Adrenal gland (tissue), 12 donors: ENCODE results near the gene DZIP1L. TPM values are rescaled to one million over a fixed set of nuclear protein-coding genes. Genes with fewer than 3 reads are reported as not detected.

Source experiments
- DNase-seq, 7 donors: peaks; one replicate each; pipeline ENCODE4 v3.0.0-alpha.2; 2019 to 2020
- H3K27ac ChIP-seq, 5 donors: fragments of 200-600 bp; sonication (generic) in 4 of 5; 1 replicate in 3 of 5; 2 replicates in 2 of 5; pipeline versions ENCODE4 v1.5.1 to v1.8.0; 2016 to 2020; ENCODE audit warnings: mild to moderate bottlenecking in 1 of 5
- H3K27me3 ChIP-seq: fragments of 200-600 bp; 2 replicates; pipeline ENCODE4 v1.8.0; 2021
- H3K36me3 ChIP-seq, 2 donors: fragments of 200-600 bp; replicated peaks in 1 of 2; 1 replicate in 1 of 2; 2 replicates in 1 of 2; pipeline versions ENCODE4 v1.5.1 to v1.8.0; 2018 to 2022
- H3K4me1 ChIP-seq, 2 donors: fragments of 200-600 bp; replicated peaks in 1 of 2; 1 replicate in 1 of 2; 2 replicates in 1 of 2; pipeline versions ENCODE4 v1.5.1 to v1.8.0; 2018 to 2021
- H3K4me3 ChIP-seq, 4 donors: fragments of 200-600 bp; sonication (generic) in 3 of 4; one replicate each; pipeline ENCODE4 v1.5.1; 2016 to 2018
- H3K9me3 ChIP-seq, 3 donors: fragments of 200-600 bp; sonication (generic) in 1 of 3; replicated peaks in 1 of 3; 1 replicate in 2 of 3; 2 replicates in 1 of 3; pipeline versions ENCODE4 v1.5.1 to v1.8.0; 2016 to 2021
- CTCF ChIP-seq, 6 experiments: fragments of 450-650 bp in 4 of 6; fragments of 200-600 bp in 2 of 6; sonication (generic) in 1 of 6; IDR thresholded peaks; 1 replicate in 5 of 6; 2 replicates in 1 of 6; pipeline versions ENCODE4 v1.5.1 to v1.8.0; 2016 to 2021; ENCODE audit warnings: antibody characterized with exemption in 6 of 6, mild to moderate bottlenecking in 2 of 6, moderate library complexity in 1 of 6
- POLR2A ChIP-seq, 2 donors: fragments of 450-650 bp; IDR thresholded peaks; one replicate each; pipeline ENCODE4 v1.6.1; 2017; ENCODE audit warnings: antibody characterized with exemption in 2 of 2, mild to moderate bottlenecking in 2 of 2, moderate library complexity in 1 of 2
- WGBS, 4 donors: extraction: QIAGEN DNeasy Blood & Tissue Kit in 2 of 4; methylation state at CpG; one replicate each; pipeline versions ENCODE4 v1.1.5 to v1.1.7; 2013 to 2017; 5-methylcytosine and 5-hydroxymethylcytosine counted together
- intact Hi-C, 2 donors: fragments of 100-400 bp; cut with DNase I; formaldehyde crosslinking; loops; one replicate each; pipeline versions ENCODE4 v1.14.1 to v1.15.0; 2022 to 2023
- polyA plus RNA-seq, 3 donors: library from polyadenylated mRNA; stranded (reverse); fragments of 200-250 nt in 2 of 3; fragments of 350-450 nt in 1 of 3; fragmentation: Illumina TruSeq in 1 of 3; extraction: RNeasy Lipid Tissue Mini Kit (QIAGEN cat#74804) in 1 of 3; gene quantifications; one replicate each; pipeline ENCODE4 v1.2.3, GENCODE V29; 2013 to 2014
- total RNA-seq, 9 donors: library from RNA; depleted of rRNA in 4 of 9; stranded (reverse); fragments of >200 nt in 4 of 9; fragments of 120-200 nt in 1 of 9; fragmentation: NEBNext Ultra II Directional in 1 of 9; extraction: Animal tissue kit (Norgen Biotek cat#: 25700) in 1 of 9; gene quantifications; one replicate each; pipeline versions ENCODE4 v1.1.0 to v1.2.4, GENCODE V29; 2013 to 2023
- donor health status: healthy with polysubstance abuse.
- donor health status: Bipolar disorder and iron deficiency.
- donor health status: DM: yes; HTN: yes; CAD: no.
- donor health status: DM: no; HTN: no; CAD: no.
- donor health status: DM: no; HTN: no; CAD: no.
- donor health status: DM: yes; HTN: yes; CAD: no.

The DZIP1L gene
- total and polyA plus RNA-seq, 12 donors: 1.2 to 13.7 (median 5.2) TPM

GRCh38 chr3:138136201-138136600, 20.8 kb upstream of the DZIP1L start:
- WGBS, 4 donors: 73 to 79% (median 76%) methylated on average over 3 of the region's 3 CpGs
- H3K36me3 ChIP-seq: no peaks in the 10 kb centered on the region
- no peaks in the 10 kb centered on the region for H3K9me3 ChIP-seq
- DNase-seq: no peak
- no peak overlapping the region for H3K4me3 ChIP-seq
- intact Hi-C loops: no loop called here
- peak overlapping the region in 1 of 5 donors; percentile 65 for H3K27ac ChIP-seq
- no peak for TF ChIP-seq CTCF (IDR thresholded peaks at IDR 0.05)
- no peak for TF ChIP-seq POLR2A (IDR thresholded peaks at IDR 0.05)
- H3K27me3 ChIP-seq: no peaks in the 10 kb centered on the region
- no peaks in the 10 kb centered on the region for H3K4me1 ChIP-seq

- TF ChIP-seq CTCF (IDR thresholded peaks at IDR 0.05) (no peak), POLR2A (IDR thresholded peaks at IDR 0.05) (no peak)
- intact Hi-C loops: no loop called here
- Histone ChIP-seq H3K4me3 (no peak overlapping the region), H3K27ac (peak overlapping the region in 1 of 5 donors; percentile 20), H3K4me1 (no peaks in the 10 kb centered on the region), H3K36me3 (no peaks in the 10 kb centered on the region), H3K27me3 (no peaks in the 10 kb centered on the region), H3K9me3 (no peaks in the 10 kb centered on the region)
- 57 to 64% (median 58%) methylated on average over 2 of the region's 2 CpGs for WGBS, 4 donors
- no peak for DNase-seq
Measured at GRCh38 chr3:138135833-138136194, 20.4 kb upstream of the DZIP1L start.

GRCh38 chr3:138135146-138135832, 19.9 kb upstream of the DZIP1L start:
- Histone ChIP-seq H3K27me3 (no peaks in the 10 kb centered on the region), H3K36me3 (no peaks in the 10 kb centered on the region), H3K9me3 (no peaks in the 10 kb centered on the region), H3K4me1 (no peaks in the 10 kb centered on the region), H3K4me3 (no peak overlapping the region), H3K27ac (peak overlapping the region in 1 of 5 donors; percentile 20)
- TF ChIP-seq POLR2A (IDR thresholded peaks at IDR 0.05): no peak
- no peak for TF ChIP-seq CTCF (IDR thresholded peaks at IDR 0.05)
- 54 to 65% (median 61%) methylated on average over 3 of the region's 3 CpGs for WGBS, 4 donors
- intact Hi-C loops: no loop called here
- no peak for DNase-seq

DNA sequence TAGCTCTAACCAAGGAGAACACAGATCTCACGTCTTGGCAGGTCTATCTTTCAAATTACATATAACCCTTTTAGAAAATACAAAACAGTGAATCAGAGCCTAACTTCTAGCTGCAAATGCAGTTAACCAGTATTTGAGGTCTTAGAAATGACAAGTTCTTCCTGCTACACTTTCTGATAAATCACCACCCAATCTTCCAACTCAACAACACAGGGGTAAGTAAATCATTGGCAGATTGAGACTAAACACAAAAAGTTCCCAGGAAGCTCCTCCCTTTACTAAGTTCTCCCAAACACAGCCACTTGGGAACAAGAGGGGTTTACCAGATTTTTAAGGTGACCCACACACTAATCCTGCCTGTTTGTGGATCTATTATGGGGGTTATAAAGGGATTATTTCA, 16.8 kb upstream of the DZIP1L start, which contains the start of gene A4GNT:
TSS of gene A4GNT (minus strand) at position 152 of the 400 bp plus-strand sequence. CDS start 1,134 bp downstream, outside the sequence.
- Histone ChIP-seq H3K9me3 (no peaks in the 10 kb centered on the region), H3K27me3 (no peaks in the 10 kb centered on the region), H3K36me3 (no peaks in the 10 kb centered on the region), H3K27ac (no peak within 1 kb of the TSS), H3K4me3 (no peak within 1 kb of the TSS), H3K4me1 (no peaks in the 10 kb centered on the region)
- 68 to 76% (median 76%) methylated on average over 1 of the region's 1 CpG for WGBS, 4 donors
- intact Hi-C loops: no loop called here
- TF ChIP-seq POLR2A (IDR thresholded peaks at IDR 0.05) (no peak), CTCF (IDR thresholded peaks at IDR 0.05) (no peak)
- no peak for DNase-seq
